IPS-NIHi11 (cell line): Measurements from ENCODE around the gene KCTD5.

Source experiments
- DNase-seq: peaks from one replicate; pipeline ENCODE4 v3.0.0; 2012; ENCODE audit warnings: mixed read lengths, low spot score

Gene KCTD5

GRCh38 chr16:2697401-2697948 lies 15.2 kb downstream of the KCTD5 start:
- no peak for DNase-seq

GRCh38 chr16:2698103-2698870 lies 16.0 kb downstream of the KCTD5 start:
- DNase-seq = peak; percentile 14

GRCh38 chr16:2698965-2699750 lies 16.8 kb downstream of the KCTD5 start:
- peak; percentile 12 for DNase-seq

- DNase-seq = no peak
Measured at GRCh38 chr16:2699791-2700600, 17.7 kb downstream of the KCTD5 start.

GRCh38 chr16:2700786-2701185 lies 18.5 kb downstream of the KCTD5 start:
- DNase-seq = no peak

- DNase-seq = no peak
Measured at GRCh38 chr16:2701272-2701671, 18.9 kb downstream of the KCTD5 start.

GRCh38 chr16:2701713-2702437 lies 19.6 kb downstream of the KCTD5 start:
- no peak for DNase-seq

- DNase-seq = no peak
Measured at GRCh38 chr16:2702438-2702825, 20.1 kb downstream of the KCTD5 start.

- DNase-seq = no peak
Measured at GRCh38 chr16:2702871-2703745, 20.8 kb downstream of the KCTD5 start.

- no peak for DNase-seq
Measured at GRCh38 chr16:2704166-2704982, 22.1 kb downstream of the KCTD5 start.

GRCh38 chr16:2704983-2705275 lies 22.6 kb downstream of the KCTD5 start:
- DNase-seq = no peak

GRCh38 chr16:2705351-2705750 lies 23.0 kb downstream of the KCTD5 start:
- DNase-seq = no peak

- no peak for DNase-seq
Measured at GRCh38 chr16:2706085-2706484, 23.8 kb downstream of the KCTD5 start.

GRCh38 chr16:2706611-2707311 lies 24.4 kb downstream of the KCTD5 start:
- DNase-seq = no peak

- no peak for DNase-seq
Measured at GRCh38 chr16:2707368-2708289, 25.3 kb downstream of the KCTD5 start.

- DNase-seq = no peak
Measured at GRCh38 chr16:2708290-2708639, 25.9 kb downstream of the KCTD5 start.

- DNase-seq = no peak
Measured at GRCh38 chr16:2708955-2709587, 26.7 kb downstream of the KCTD5 start.

- no peak for DNase-seq
Measured at GRCh38 chr16:2709588-2709984, 27.3 kb downstream of the KCTD5 start.
